ENCODE data around the gene MTAP. TPM values are rescaled to one million over a fixed set of nuclear protein-coding genes. Genes with fewer than 3 reads are reported as not detected.

The MTAP gene
- polyA plus RNA-seq, 4 donors, result 38.5 to 50.4 (median 46.1) TPM

DNA sequence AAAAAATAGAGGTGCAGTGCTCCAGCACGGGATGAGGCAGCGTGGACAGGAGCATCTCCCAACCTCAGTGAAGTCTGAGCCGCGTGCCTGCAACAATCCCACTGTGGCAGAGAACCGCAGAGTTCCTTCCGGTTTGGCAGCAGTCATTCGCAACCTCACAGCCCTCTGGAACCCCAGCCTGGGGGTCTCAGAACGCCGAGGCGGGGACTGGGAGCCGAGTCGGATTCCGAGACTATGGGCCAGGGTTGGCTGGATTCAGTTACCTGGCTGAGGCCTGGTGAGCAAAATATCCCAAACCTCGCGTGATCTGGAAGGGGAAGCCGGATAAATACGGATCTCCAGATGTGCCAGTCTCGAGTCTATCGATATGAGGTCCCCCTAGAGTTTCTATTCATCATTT, 164.7 kb downstream of the MTAP start:
- no peak for DNase-seq (ENCODE audit: low read depth in 4 of 4, low spot score in 3 of 4)

GRCh38 chr9:21967702-21968101, 165.3 kb downstream of the MTAP start:
- DNase-seq (ENCODE audit: low read depth in 4 of 4, low spot score in 3 of 4), result no peak

DNA sequence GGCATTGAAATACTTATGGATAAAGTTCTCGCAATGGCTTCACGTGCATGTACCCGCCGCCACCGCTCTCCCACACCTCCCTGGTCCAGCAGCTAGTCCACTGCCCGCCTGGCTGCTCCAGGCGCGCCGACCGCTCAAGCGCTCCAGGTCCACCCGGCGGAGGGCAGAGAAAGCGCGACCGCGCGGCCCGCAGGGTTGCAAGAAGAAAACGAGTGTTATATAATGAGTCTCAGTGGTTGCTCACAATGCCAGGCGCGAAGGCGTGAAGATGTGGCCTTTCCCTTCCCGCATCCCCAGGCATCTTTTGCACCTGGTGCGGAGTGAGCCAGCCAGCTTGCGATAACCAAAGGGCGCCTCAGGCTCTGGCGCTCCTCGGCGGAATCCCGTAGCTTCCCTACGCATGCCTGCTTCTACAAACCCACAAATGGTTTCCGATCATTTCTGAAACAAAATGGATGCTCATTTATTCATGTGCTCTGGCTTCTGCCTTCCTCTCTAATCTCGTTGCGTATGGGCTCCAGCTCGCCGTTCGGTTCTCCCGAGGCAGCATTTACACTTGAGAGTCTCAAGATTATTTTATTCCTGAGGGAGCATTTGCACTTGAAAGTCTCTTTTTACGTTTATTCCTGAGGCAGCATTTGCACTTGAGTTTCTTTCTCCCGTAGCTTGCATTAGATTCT, 166.0 kb downstream of the MTAP start:
- no peak for DNase-seq (ENCODE audit: low read depth in 4 of 4, low spot score in 3 of 4)

DNA sequence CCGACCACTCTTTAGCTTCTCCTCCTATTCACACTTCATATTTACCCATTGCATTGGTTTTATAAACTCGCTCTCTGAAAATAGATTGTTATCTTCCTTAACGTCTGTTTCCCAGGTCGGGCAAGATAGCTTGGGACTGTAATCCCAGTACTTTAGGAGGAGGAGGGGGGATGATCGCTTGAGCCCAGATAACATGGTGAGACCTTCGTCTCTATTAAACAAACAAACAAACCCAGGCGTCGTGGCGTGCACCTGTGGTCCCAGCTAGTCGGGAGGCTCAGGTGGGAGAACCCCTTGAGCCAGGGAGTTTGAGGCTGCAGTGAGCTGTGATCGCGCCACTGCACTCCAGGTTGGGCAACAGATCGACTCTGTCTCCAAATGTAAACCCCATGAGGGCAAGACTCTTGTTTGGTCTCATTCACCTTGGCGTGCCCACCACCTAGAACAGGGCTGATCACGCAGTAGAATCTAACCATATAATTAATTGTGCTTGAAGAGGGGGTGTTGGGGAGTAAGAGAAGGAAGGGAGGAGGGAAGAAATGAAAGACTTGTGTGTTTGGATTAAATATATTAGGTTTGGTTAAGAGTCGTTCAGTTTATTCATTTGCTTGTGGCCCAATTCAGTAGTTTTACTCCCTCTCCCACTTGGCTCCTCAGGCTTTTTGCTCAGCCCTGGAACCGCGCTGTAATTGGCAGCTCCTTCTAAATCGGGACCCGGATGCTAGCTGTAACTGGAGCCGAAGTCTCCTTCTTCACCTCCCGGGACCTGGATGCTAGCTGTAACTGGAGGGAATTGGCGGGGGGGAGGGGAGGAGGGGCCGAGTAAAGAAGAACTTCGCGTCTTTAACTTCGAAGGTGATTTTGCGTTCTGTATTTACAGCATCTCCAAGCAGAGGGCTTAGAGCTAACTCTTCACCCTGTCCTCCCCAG, 166.8 kb downstream of the MTAP start:
- no peak for DNase-seq (ENCODE audit: low read depth in 4 of 4, low spot score in 3 of 4)

DNA sequence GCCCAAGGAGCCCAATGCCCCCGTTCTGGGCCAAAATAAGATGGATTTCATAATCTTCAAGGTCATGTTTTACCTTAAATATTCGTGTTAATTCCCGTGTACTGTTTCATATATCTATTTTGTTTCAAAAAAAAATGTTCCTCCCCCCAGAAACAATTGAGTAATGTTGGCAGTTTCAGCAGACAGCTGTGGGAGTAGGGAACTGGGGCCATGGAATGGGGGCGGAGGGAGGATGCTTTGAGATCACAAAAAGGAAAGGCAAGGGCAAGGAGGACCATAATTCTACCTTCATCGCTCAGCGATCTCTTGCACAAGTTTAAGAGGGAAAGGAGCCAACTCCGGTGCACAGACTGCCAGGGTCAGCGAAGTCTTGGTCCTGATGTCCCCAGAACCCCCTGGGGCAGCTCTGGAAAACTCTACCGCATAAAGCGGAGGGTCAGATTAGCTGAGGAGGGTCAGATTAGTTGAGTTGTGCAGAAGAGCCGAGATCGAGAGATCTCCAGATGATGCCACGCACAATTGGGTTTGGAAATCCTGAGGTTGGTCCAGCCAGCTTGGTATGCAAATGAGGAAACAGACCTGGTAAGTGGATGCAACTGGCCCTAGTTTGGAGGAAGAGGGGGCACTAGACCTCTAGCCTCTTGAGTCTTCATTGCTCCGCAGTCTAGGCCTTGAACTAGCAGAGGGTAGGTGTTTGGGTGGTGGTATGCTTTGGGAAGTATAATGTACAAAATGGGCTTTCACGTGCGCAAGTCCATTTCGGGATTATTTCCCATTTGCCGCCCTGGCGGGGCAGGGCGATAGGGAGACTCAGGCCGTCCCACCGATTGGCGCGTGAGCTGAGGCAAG, 167.7 kb downstream of the MTAP start:
- DNase-seq (ENCODE audit: low read depth in 4 of 4, low spot score in 3 of 4), result no peak

DNA sequence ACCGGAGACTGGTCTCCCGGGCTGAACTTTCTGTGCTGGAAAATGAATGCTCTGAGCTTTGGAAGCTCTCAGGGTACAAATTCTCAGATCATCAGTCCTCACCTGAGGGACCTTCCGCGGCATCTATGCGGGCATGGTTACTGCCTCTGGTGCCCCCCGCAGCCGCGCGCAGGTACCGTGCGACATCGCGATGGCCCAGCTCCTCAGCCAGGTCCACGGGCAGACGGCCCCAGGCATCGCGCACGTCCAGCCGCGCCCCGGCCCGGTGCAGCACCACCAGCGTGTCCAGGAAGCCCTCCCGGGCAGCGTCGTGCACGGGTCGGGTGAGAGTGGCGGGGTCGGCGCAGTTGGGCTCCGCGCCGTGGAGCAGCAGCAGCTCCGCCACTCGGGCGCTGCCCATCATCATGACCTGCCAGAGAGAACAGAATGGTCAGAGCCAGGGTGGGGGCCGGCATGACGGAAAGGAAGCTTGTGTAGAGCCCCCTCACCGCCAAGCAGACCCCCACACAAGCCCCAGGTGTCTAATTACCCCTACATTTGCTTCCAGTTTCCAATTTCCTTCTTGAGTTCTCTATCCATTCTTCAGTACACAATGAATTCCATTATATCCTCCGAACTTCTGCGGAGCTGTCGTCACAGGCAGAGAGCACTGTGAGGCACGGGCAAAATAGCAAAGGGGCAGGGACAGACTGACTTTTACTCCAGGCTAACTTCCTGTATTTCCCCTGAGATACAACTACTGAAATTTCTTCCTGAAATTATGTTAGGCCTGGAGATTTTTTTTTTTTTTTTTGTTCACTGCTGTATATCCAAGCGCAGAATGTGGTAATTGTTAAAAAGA, 168.6 kb downstream of the MTAP start:
- DNase-seq (ENCODE audit: low read depth in 4 of 4, low spot score in 3 of 4), result no peak

DNA sequence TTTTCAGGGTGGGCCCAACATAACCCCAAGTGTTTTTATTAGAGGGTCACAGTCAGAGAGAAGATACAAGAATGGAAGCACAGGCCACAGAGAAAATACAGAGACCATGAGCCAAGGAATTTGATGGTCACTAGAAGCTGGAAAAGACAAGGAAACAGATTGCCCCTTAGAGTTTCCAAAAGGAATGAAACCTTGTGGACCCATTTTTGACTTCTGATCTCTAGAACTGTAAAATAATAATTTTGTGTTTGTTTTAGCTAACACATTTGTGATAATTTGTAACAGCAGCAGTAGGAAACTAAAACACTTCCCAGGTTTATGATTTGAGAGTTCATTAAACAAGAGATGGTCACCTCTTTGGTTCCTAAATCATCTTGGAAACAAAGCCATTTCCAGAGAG, 169.9 kb downstream of the MTAP start:
- DNase-seq (ENCODE audit: low read depth in 4 of 4, low spot score in 3 of 4), result no peak

DNA sequence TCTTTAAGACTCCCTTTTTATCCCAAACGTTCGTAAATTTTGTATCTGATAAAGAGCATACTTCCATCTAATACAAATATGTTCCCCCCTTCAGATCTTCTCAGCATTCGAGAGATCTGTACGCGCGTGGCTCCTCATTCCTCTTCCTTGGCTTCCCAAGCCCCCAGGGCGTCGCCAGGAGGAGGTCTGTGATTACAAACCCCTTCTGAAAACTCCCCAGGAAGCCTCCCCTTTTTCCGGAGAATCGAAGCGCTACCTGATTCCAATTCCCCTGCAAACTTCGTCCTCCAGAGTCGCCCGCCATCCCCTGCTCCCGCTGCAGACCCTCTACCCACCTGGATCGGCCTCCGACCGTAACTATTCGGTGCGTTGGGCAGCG, 171.9 kb downstream of the MTAP start:
- no peak for DNase-seq (ENCODE audit: low read depth in 4 of 4, low spot score in 3 of 4)

DNA sequence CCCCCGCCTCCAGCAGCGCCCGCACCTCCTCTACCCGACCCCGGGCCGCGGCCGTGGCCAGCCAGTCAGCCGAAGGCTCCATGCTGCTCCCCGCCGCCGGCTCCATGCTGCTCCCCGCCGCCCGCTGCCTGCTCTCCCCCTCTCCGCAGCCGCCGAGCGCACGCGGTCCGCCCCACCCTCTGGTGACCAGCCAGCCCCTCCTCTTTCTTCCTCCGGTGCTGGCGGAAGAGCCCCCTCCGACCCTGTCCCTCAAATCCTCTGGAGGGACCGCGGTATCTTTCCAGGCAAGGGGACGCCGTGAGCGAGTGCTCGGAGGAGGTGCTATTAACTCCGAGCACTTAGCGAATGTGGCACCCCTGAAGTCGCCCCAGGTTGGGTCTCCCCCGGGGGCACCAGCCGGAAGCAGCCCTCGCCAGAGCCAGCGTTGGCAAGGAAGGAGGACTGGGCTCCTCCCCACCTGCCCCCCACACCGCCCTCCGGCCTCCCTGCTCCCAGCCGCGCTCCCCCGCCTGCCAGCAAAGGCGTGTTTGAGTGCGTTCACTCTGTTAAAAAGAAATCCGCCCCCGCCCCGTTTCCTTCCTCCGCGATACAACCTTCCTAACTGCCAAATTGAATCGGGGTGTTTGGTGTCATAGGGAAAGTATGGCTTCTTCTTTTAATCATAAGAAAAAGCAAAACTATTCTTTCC, 172.4 kb downstream of the MTAP start:
- no peak for DNase-seq (ENCODE audit: low read depth in 4 of 4, low spot score in 3 of 4)

- no peak for DNase-seq (ENCODE audit: low read depth in 4 of 4, low spot score in 3 of 4)
Measured at GRCh38 chr9:21976334-21976875, 174.0 kb downstream of the MTAP start.

- DNase-seq (ENCODE audit: low read depth in 4 of 4, low spot score in 3 of 4), result no peak
Measured at GRCh38 chr9:21982391-21982790, 180.0 kb downstream of the MTAP start.

DNA sequence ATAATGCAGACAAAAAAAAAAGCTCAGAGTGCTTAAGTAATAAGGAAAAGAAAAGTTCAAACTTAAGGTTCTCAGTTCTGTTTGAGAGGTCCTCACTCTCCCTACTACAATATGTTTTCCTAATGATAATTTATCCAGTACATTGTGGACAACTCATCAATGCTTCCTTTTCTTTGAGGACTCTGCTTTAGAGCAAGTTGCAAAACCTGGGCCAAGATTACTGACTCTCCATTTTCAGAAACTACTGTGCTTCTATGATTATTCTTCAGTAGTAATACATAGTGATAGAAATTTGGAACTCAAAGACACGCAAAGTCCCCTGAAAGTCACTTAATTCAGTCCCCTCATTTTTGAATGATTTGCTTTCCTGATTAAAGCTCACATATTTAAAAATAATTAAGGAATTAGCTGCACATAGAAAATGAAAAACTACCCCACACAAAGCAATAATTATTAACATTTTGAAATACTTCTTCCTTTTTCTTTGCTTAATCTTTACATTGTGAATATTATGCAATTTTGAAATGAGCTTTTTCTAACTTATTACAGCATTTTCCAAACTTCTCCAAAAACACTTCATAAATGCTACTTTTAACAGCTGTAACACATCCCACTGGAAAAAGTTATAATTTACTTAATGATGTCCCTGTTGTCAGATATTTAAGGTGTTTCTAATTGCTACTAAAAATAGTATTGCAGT, 180.6 kb downstream of the MTAP start:
- DNase-seq (ENCODE audit: low read depth in 4 of 4, low spot score in 3 of 4), result no peak

DNA sequence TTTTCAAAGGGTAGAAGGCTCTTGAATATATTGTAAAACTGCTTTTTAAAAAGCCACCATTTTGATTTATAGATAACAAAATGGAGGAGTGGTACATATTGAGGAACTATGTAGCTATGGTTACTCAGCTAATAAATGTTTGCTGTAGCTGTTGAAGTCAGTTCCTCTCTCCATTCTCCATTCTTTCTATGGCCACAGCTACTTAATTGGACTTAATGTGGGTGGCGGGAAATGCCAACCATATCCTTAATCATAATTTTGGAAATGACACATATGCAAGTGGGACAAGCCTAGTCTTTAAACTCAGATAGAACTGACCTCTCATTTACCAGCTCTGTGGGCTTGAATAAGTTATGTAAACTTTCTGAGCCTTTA, 181.1 kb downstream of the MTAP start:
- DNase-seq (ENCODE audit: low read depth in 4 of 4, low spot score in 3 of 4), result no peak

DNA sequence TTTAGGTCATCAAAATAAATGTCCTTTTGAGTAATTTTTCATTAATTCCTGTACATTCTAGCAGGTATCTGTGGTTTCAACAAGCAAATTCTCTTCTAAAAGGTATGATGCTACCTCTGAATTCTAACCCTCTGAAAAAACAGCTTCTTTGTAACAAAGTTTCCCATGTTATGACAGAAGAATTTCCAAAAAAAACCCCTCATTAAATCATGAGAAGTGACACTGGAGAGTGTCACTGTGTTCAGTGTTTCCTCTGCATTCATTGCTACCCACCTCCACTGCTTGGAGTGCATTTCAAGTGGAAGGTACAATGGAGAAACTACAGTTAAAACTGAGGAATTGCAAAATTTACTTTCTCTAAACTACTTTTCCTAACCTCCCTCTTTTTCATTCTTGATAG, 181.7 kb downstream of the MTAP start:
- DNase-seq (ENCODE audit: low read depth in 4 of 4, low spot score in 3 of 4), result no peak

DNA sequence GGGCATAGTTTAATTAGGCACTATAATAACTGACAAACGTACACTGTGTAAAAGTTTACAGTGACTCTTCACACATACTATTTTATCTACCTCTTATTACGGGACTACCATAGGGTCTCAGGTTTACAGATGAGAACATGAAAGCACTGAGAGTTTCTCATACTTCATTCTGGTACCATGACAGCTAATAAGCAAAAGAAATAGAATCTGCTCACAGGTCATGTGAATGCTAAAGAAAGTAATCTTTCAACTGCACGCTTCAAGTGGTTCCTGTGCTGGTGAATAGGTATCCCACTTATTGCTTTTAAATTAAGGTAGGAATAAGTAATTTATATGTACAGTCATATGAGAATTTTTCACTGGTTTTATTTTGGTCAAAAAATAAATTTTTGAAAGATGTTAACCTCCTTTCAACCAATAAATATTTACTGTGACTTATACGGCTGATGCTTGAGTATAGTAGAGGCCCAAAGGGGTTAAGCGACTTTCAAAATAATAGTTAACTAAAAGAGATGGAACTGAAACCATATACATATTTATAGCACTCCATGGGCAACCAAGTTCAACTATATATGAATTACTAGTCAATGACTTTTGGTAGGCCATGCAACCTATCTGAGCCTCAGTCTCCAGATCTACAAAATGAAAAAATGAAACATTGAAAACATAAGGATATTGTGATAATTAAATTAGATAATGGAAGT, 183.7 kb downstream of the MTAP start:
- no peak for DNase-seq (ENCODE audit: low read depth in 4 of 4, low spot score in 3 of 4)

All from right renal pelvis (tissue), 4 donors.